Stimulated activated CD8-positive, alpha-beta memory T cell treated with anti-CD3 and anti-CD28 coated beads, Interleukin-2, amount 100 ng/mL, for 1 hour (primary cell): ENCODE results near the gene KRTAP9-7.
"Not testable (repeated sequence)": the region's sequence is repeated elsewhere in the genome, so short reads cannot be mapped to it uniquely, and the experiment has no call there.

Source experiments
- DNase-seq, 2 donors: peaks; one replicate each; pipeline ENCODE4 v3.0.0-alpha.2; 2020; ENCODE audit warnings: low read depth in 2 of 2

The KRTAP9-7 gene, protein sequence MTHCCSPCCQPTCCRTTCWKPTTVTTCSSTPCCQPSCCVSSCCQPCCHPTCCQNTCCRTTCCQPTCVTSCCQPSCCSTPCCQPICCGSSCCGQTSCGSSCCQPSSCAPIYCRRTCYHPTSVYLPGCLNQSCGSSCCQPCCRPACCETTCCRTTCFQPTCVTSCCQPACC

DNA sequence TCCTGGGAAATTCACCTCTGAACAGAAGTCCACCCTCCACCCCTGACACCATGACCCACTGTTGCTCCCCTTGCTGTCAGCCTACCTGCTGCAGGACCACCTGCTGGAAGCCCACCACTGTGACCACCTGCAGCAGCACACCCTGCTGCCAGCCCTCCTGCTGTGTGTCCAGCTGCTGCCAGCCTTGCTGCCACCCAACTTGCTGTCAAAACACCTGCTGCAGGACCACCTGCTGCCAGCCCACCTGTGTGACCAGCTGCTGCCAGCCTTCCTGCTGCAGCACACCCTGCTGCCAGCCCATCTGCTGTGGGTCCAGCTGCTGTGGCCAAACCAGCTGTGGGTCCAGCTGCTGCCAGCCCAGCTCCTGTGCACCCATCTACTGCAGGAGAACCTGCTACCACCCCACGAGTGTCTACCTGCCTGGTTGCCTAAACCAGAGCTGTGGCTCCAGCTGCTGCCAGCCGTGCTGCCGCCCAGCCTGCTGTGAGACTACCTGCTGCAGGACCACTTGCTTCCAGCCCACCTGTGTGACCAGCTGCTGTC lies at the start of gene KRTAP9-7:
TSS of gene KRTAP9-7 (plus strand) at position 51 of the 543 bp plus-strand sequence. CDS start at position 51, 0 bp downstream.
- not testable (repeated sequence) for DNase-seq

DNA sequence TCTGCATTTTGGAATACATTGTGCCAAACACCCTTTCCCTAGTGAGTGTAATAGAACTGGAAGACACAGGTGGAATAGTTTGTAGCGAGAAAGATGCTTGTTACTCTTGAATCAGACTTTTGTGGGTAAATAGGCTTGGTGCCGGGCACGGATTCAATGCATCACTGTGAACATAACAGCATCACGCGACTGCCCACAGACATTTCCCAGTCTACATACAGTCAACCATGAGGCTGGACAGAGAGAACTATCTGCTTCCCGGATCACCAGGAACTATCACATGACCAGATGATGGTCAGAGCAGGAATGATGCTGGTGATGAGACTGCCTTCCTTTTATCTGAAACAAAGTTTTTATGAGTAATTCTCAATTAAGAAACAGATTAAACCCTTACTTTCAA lies 49.4 kb upstream of the KRTAP9-7 start:
- DNase-seq: no peak

DNA sequence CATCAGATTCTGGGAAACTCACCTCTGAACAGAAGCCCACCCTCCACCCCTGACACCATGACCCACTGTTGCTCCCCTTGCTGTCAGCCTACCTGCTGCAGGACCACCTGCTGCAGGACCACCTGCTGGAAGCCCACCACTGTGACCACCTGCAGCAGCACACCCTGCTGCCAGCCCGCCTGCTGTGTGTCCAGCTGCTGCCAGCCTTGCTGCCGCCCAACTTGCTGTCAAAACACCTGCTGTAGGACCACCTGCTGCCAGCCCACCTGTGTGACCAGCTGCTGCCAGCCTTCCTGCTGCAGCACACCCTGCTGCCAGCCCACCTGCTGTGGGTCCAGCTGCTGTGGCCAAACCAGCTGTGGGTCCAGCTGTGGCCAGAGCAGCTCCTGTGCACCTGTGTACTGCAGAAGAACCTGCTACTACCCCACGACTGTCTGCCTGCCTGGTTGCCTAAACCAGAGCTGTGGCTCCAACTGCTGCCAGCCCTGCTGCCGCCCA lies 48.9 kb upstream of the KRTAP9-7 start, which contains the start of gene KRTAP9-2:
TSS of gene KRTAP9-2 (plus strand) at position 51 of the 498 bp plus-strand sequence. CDS start at position 58, 7 bp downstream.
- not testable (repeated sequence) for DNase-seq

DNA sequence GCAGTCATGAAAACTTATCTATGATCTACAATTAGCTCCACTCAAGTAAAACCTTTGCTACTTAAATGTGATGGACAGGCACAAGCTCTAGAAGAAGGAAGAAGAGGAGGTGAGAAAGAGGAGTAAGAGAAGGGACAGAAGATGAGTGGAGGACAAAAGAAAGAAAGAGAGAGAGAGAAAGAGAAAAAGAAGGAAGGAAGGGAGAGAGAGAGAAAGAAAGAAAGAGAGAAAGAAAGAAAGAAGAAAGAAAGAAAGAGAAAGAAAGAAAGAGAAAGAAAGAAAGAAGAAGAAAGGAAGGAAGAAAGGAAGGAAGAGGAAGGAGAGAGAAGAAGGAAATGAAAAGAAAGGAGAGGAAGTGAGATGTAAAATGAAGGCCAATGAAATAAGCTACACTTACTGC lies 45.4 kb upstream of the KRTAP9-7 start:
- DNase-seq: no peak

DNA sequence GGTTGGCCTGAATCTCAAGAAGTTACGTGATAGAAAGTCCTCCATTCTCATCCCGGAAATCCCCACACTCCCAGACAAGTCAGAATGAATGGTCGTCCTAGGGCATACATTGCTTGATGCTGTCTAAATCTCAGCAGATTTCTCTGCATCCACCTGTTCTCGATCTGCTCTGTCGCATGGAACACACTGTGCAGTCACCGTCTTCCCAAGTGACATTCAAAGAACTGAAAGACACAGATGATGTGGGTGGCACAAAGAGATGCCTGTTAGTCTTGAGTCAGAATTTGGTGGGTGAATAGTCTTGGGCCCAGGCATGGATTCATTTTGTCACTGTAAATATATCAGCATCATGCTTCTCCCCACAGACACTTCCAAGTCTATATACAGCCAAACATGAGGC lies 43.8 kb upstream of the KRTAP9-7 start:
- no peak for DNase-seq

DNA sequence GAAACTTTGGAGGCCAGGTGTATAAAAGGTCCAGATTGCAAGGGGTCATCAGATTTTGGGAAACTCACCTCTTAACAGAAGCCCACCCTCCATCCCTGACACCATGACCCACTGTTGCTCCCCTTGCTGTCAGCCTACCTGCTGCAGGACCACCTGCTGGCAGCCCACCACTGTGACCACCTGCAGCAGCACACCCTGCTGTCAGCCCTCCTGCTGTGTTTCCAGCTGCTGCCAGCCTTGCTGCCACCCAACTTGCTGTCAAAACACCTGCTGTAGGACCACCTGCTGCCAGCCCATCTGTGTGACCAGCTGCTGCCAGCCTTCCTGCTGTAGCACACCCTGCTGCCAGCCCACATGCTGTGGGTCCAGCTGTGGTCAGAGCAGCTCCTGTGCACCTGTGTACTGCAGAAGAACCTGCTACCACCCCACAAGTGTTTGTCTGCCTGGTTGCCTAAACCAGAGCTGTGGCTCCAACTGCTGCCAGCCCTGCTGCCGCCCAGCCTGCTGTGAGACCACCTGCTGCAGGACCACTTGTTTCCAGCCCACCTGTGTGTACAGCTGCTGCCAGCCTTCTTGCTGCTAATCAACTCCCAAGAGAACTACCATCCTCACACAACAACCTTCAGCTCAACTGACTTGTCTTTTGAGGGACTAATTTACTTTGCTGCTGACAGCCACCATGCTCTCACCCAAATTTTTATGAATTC lies 42.9 kb upstream of the KRTAP9-7 start, which contains the start of gene KRTAP9-3:
TSS of gene KRTAP9-3 (plus strand) at position 51 of the 707 bp plus-strand sequence. CDS start at position 104, 53 bp downstream.
- not testable (repeated sequence) for DNase-seq

DNA sequence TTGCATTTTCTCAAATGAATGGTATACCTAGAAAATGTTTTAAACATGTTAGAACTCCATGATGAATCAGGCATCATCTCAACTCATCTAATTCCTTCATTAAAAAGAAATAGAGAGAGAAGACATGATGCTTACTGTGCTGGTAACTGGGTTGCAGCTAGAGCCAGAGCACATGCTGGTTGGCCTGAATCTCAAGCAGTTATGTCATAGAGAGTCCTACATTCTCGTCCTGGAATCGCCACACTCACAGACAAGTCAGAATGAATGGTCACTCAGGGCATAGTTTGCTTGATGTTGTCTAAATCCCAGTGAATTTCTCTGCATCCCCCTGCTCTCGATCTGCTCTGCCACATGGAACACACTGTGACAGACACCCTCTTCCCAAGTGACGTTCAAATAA lies 38.4 kb upstream of the KRTAP9-7 start:
- not testable (repeated sequence) for DNase-seq

DNA sequence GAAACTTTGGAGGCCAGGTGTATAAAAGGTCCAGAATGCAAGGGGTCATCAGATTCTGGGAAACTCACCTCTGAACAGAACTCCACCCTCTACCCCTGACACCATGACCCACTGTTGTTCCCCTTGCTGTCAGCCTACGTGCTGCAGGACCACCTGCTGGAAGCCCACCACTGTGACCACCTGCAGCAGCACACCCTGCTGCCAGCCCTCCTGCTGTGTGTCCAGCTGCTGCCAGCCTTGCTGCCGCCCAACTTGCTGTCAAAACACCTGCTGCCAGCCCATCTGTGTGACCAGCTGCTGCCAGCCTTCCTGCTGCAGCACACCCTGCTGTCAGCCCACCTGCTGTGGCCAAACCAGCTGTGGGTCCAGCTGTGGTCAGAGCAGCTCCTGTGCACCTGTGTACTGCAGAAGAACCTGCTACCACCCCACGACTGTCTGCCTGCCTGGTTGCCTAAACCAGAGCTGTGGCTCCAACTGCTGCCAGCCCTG lies 37.5 kb upstream of the KRTAP9-7 start, which contains the start of gene KRTAP9-8:
TSS of gene KRTAP9-8 (plus strand) at position 51 of the 489 bp plus-strand sequence. CDS start at position 104, 53 bp downstream.
- DNase-seq: not testable (repeated sequence)

DNA sequence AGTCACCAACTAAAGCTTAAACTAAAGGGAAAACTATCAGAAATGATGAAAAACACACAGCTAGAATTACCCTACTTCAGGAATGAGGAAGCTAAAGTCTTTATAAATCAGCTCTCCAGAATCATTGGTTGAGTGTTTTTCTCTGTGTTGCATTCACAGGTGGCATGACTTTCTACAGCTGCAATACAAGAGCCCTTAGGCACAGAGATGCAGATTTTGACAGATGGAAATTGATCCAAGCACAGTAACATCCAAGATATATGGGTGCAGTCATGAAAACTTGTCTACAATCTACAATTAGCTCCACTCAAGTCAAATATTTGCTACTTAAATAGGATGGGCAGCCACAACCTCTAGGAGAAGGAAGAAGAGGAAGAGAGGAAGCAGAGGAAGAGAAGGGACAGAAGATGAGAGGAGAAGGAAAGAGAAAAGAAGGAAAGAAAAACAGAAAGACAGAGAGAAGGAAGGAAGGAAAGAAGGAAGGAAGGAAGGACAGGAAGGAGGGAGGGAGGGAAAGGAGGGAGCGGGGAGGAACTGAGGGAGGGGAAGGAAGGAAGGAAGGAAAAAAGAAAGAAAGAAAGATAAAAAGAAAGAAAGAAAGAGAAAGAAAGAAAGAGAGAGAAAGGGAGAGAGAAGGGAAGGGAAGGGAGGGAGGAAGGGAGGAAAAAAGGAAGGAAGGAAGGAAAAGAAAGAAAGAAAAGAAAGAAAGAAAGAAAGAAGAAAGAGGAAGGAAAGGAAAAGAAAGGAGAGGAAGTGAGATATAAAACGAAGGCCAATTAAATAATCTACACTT lies 28.3 kb upstream of the KRTAP9-7 start:
- not testable (repeated sequence) for DNase-seq

DNA sequence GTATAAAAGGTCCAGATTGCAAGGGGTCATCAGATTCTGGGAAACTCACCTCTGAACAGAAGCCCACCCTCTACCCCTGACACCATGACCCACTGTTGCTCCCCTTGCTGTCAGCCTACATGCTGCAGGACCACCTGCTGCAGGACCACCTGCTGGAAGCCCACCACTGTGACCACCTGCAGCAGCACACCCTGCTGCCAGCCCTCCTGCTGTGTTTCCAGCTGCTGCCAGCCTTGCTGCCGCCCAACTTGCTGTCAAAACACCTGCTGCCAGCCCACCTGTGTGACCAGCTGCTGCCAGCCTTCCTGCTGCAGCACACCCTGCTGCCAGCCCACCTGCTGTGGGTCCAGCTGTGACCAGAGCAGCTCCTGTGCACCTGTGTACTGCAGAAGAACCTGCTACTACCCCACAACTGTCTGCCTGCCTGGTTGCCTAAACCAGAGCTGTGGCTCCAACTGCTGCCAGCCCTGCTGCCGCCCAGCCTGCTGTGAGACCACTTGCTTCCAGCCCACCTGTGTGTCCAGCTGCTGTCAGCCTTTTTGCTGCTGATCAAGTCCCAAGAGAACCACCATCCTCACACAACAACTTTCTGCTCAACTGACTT lies 25.8 kb upstream of the KRTAP9-7 start, which contains the start of gene KRTAP9-4:
TSS of gene KRTAP9-4 (plus strand) at position 51 of the 604 bp plus-strand sequence. CDS start at position 85, 34 bp downstream.
- not testable (repeated sequence) for DNase-seq

DNA sequence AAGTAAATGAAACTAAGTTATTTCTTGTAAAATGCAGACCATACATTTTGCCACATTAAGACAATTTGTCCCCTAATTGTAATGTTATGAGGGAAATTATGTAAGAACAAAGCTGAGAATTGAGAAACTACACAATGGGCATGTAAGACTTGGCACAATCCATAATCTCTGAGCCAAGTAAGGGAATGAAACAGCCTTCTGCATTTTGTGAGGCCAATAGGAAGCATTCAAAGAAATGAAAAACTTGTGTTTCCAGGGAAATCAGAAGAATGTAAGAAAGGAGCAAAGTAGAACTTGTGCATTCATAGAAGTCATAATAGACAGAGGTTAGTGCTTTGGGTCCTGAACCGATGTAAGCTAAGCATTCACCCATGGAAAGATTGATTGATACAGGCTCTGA lies 24.2 kb upstream of the KRTAP9-7 start:
- DNase-seq: no peak

DNA sequence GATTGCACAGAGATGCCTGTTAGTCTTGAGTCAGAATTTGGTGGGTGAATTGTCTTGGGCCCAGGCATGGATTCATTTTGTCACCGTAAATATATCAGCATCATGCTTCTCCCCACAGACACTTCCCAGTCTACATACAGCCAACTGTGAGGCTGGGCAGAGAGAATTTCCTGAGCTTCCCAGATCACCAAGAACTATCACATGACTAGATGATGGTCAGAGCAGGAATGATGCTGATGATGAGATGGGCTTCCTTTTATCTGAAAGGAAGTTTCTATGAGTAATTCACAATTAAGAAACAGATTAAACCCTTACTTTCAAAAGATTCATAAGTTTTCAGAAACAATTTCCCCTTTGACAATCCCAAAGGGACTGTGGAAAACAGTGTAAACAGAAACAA lies 20.6 kb upstream of the KRTAP9-7 start:
- no peak for DNase-seq

DNA sequence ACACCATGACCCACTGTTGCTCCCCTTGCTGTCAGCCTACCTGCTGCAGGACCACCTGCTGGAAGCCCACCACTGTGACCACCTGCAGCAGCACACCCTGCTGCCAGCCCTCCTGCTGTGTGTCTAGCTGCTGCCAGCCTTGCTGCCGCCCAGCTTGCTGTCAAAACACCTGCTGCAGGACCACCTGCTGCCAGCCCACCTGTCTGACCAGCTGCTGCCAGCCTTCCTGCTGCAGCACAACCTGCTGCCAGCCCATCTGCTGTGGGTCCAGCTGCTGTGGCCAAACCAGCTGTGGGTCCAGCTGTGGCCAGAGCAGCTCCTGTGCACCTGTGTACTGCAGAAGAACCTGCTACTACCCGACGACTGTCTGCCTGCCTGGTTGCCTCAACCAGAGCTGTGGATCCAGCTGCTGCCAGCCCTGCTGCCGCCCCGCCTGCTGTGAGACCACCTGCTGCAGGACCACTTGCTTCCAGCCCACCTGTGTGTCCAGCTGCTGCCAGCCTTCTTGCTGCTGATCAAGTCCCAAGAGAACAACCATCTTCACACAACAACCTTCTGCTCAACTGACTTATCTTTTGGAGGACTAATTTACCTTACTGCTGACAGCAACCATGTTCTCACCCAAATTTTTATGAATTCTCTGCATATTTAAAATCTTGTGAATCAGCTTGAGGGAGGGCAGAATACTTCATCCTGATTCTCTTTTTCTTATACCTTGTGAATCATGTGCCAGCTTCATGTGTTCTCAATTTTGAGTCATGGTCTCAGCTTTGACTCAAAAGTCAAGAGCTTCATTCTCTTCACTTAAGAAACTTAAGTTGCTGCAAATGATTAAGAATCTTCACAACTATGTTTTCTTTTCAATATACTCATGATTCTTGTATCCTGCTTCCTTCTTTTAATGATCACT lies 19.9 kb upstream of the KRTAP9-7 start, which contains the start of gene KRTAP9-9:
TSS of gene KRTAP9-9 (plus strand) at position 4 of the 910 bp plus-strand sequence.
- not testable (repeated sequence) for DNase-seq

DNA sequence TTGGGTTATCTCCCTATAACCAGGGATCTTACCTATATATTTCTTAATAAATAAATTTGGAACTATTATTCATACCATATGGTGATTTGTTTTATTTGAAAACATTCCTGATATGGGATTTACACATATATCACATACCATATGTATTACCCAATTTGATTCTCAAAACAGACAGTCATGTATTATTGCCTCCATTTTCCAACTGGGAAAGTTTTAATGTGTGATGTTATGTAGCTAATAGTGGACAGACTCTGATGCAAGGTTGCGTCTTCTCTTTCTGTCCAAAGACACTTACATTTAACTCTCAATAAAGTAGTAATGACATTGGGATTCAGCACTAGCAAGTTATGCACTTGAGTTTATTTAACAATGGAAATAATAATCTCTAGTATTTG lies 19.2 kb upstream of the KRTAP9-7 start:
- no peak for DNase-seq

DNA sequence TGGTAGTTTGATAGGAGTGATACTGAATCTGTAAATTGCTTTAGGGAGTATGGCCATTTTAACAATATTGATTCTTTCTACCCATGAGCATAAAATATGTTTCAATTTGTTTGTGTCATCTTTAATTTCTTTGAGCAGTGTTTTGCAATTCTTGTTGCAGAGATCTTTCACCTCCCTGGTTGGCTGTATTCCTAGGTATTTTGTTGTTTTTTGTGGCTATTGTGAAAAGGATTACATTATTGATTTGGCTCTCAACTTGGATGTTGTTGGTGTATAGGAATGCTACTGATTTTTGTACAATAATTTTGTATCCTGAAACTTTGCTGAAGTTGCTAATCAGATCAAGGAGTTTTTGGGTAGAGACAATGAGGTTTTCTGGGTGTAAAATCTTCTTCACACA lies 17.1 kb upstream of the KRTAP9-7 start:
- DNase-seq: no peak

DNA sequence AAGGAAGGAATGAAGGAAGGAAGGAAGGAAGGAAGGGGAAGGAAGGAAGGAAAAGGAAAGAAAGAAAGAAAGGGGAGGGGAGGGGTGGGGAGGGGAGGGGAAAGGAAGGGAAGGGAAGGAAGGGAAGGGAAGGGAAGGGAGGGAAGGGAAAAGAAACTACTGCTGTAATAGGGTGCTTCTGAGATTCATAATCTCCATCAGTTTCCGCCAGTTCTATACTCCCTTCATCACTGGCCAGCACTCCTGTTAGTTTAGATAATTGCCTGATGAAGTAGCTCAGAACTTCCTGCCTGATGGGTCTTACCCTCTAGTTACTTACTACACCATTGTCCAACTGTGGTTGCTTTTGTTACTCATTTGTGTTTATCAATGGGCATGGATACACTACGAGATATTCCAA lies 12.3 kb upstream of the KRTAP9-7 start:
- no peak for DNase-seq

DNA sequence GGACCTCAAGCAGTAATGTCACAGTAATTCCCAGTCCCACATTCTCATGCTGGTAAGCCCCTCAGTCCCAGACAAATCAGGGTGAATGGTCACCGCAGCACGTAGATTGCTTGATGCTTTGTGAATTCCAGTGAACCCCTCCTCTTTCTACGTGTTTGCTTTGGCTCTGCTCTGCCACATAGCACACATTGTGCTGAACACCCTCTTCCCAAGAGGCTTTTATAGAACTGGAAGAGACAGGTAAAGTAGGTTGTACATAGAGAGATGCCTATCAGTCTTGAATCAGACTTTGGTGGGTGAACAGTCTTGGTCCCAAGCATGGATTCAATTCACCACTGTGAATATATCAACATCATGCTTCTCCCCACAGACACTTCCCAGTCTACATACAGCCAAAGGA lies 10.9 kb upstream of the KRTAP9-7 start:
- no peak for DNase-seq

DNA sequence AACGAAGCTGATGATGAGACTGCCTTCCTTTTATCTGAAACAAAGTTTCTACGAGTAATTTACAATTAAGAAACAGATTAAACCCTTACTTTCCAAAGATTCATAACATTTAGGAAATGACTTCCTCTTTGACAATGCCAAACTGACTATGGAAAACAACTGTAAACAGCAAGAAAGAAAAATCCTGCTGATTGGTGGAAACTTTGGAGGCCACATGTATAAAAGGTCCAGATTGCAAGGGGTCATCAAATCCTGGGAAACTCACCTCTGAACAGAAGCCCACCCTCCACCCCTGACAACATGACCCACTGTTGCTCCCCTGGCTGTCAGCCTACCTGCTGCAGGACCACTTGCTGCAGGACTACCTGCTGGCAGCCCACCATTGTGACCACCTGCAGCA lies 10.4 kb upstream of the KRTAP9-7 start, which contains the start of gene KRTAP9-6:
TSS of gene KRTAP9-6 (plus strand) at position 301 of the 400 bp plus-strand sequence. CDS start at position 301, 0 bp downstream.
- DNase-seq: no peak

DNA sequence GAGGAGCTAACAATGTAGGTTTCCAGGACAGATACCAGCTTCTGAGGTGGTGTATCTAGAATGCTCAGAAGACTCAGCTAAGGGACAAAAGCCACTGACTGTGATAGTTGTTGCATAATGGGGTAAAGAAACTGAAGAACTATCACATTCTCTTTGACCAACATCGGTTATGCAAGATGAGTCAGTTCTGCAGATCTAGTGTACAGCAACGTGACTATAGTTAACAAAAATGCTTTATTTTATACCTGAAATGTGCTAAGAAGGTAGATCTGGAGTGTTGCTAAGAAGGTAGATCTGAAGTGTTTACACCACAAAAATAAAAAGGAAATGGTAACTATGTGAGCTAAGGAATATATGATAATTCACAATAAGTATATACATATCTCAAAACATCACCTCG lies 7.8 kb upstream of the KRTAP9-7 start:
- no peak for DNase-seq

DNA sequence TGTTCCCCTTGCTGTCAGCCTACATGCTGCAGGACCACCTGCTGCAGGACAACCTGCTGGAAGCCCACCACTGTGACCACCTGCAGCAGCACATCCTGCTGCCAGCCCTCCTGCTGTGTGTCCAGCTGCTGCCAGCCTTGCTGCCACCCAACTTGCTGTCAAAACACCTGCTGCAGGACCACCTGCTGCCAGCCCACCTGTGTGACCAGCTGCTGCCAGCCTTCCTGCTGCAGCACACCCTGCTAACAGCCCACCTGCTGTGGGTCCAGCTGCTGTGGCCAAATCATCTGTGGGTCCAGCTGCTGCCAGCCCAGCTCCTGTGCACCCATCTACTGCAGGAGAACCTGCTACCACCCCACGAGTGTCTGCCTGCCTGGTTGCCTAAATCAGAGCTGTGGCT lies 4.2 kb upstream of the KRTAP9-7 start:
- not testable (repeated sequence) for DNase-seq
